HG02610 (cell line): Measurements from ENCODE around the gene GRK5.

Source experiments
- ATAC-seq: cut with Tn5 transposase; IDR thresholded peaks from one replicate; pipeline ENCODE4 v1.9.1; 2021; ENCODE audit warnings: mild to moderate bottlenecking, moderate library complexity; ENCODE audit not compliant: unreplicated experiment

Gene GRK5

GRCh38 chr10:119495545-119495944 is 288.2 kb downstream of the GRK5 start:
- ATAC-seq = no peak

DNA sequence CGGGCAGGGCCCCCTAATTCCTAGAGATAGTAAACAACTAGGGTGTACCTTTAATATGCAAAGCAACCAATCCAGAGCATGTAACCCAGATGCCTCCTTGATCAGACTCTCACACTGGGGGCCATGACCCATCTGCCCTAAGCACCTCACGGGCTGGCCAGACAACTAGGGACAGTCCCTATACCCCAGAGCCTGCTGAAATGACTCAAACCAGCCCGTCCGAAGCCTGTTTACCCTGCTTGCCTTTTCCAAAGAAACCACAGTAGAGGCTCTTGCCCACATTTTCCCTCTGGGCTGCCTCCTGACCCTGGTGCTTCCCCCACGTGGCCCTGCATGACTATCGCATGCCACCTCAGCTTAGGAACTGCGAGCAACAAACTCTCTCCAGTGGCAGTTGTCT is 288.9 kb downstream of the GRK5 start:
- ATAC-seq = peak; percentile 86

DNA sequence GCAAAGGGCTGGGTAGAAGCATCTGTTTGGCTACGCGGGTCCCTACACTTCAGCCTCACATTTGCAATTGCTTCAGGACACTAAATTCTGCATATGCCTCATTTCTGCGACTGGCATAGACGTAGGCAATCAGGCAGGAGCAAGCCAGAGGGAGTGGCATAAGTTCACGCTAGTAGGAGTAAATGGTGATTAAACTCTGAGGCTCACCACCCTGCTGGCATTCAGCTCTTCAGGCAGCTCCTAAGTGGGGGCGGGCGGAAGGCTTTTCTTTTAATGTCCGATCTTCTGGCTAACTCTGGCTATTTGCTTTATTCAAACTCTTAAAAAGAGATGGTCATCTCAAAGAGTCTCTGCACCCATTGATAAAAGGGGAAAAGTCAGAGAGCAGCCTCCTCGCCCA is 289.9 kb downstream of the GRK5 start:
- no peak for ATAC-seq

- ATAC-seq = no peak
These were observed 291.7 kb downstream of the GRK5 start for GRCh38 chr10:119498889-119499676.

GRCh38 chr10:119499677-119500002 is 292.3 kb downstream of the GRK5 start:
- no peak for ATAC-seq

DNA sequence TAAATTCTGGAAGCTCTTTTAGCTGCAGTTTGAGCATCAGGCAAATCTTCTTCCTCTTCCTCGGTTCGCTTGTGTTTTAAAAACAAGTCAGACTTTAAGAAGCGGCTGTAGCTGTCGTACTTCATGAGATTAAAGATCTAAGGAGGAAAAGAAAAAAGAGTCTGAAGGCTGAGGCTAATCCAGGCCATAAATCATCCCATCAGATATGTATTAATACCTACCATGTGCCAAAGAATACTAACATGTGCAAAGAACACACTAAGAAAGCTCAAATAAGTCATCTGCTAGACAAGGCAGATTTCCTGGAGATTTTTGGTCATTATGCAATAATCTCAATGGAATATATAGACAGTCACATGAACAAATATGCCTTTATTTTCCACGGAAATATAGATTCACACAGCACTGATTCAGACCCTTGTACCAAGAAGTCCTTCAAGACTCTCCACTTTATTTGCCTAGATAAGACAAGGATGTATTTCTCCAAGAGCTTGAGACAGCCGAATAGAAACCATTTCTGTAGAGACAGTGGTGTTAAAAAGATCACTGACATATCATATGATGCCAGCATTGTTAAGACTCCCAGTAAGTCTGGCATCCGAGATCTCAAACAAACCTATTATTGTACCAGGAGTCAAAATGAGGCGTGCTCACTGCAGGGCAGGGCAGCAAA is 292.9 kb downstream of the GRK5 start:
- ATAC-seq = no peak

GRCh38 chr10:119500821-119501220 is 293.4 kb downstream of the GRK5 start:
- no peak for ATAC-seq

DNA sequence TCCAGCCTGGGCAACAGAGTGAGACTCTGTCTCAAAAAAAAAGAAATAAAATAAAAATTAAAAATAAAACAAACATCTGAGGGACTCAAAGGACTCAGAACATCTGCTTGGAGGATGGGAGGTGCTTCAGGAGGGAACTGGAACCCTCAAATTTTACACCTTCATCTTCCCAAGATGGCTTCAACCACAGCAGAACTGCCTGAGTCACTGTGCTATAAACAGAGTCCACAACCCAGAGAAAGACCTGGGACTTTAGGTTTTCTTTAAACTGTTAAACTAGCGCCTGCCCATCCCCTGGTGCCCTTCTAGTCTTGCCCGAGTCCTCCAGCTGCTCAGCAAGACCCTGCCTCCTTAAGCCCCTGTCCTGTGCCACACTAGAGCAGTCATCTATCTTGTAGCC is 294.3 kb downstream of the GRK5 start:
- ATAC-seq = no peak

- peak; percentile 56 for ATAC-seq
These were observed 294.8 kb downstream of the GRK5 start for GRCh38 chr10:119502209-119502608.

GRCh38 chr10:119502618-119503155 is 295.3 kb downstream of the GRK5 start:
- ATAC-seq = peak; percentile 5

DNA sequence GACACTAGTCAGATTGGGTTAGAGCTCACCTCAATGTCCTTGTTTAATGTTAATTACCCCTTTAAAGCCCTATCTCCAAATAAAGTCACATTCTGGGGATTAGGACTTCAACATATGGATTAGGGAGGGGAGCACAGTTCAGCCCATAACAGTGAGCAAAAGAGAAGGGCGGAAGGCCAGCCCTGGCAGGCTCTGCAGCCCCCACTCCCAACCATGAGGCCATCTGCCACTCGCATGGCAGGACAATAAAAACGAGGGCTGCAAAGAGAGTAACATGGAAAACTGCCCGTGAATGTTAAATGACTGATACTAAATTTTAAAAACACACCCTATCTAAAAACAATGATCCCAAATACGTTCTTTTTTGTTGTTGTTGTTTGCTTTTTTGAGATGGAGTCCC is 296.4 kb downstream of the GRK5 start:
- no peak for ATAC-seq

- ATAC-seq = no peak
These were observed 297.3 kb downstream of the GRK5 start for GRCh38 chr10:119504651-119505050.

GRCh38 chr10:119505131-119505551 is 297.8 kb downstream of the GRK5 start:
- ATAC-seq = no peak
